HCT116 (cell line): ENCODE data around the gene GNGT1.

Experiments used
- EGR1 ChIP-seq: IDR thresholded peaks from 2 replicates; pipeline ENCODE4 v1.6.1; 2012; ENCODE audit warnings: low read depth
- EZH2phosphoT487 ChIP-seq: fragments of 200-600 bp; IDR thresholded peaks from 2 replicates; pipeline ENCODE4 v1.6.1; 2018; ENCODE audit warnings: antibody characterized with exemption, borderline replicate concordance
- POLR2A ChIP-seq: IDR thresholded peaks from 2 replicates; pipeline ENCODE4 v1.7.0; 2011; ENCODE audit warnings: borderline replicate concordance; ENCODE audit not compliant: insufficient read depth, insufficient read length; ENCODE audit errors: extremely low read depth
- SP1 ChIP-seq: IDR thresholded peaks from 2 replicates; pipeline ENCODE4 v1.6.1; 2012; ENCODE audit warnings: low read depth
- TCF7L2 ChIP-seq: IDR thresholded peaks from 2 replicates; pipeline ENCODE4 v1.7.0; 2011; ENCODE audit warnings: borderline replicate concordance, inconsistent platforms; ENCODE audit not compliant: insufficient read depth, insufficient read length; ENCODE audit errors: extremely low read depth
- ZFX ChIP-seq: fragments of 450-650 bp; IDR thresholded peaks from 2 replicates; pipeline ENCODE4 v1.6.1; 2017
- ZNF274 ChIP-seq: fragments of 200-500 bp; sonication (Bioruptor generic); IDR thresholded peaks from 2 replicates; pipeline ENCODE4 v1.6.1; 2014; ENCODE audit warnings: mild to moderate bottlenecking, low read depth, low read length, inconsistent platforms
- TF ChIP-seq, protein P1 (sequence below), 3 experiments: fragments of 200-600 bp in 1 of 3; sonication (generic) in 1 of 3; IDR thresholded peaks in 2 of 3; conservative IDR thresholded peaks in 1 of 3; 2 replicates each; pipeline ENCODE4 v1.5.1; 2012 to 2017; ENCODE audit warnings: low read depth in 2 of 3, low read length in 2 of 3, antibody characterized with exemption in 1 of 3, borderline replicate concordance in 1 of 3, control low read depth in 1 of 3, mild to moderate bottlenecking in 1 of 3, mixed read lengths in 1 of 3, mixed run types in 1 of 3, moderate library complexity in 1 of 3; ENCODE audit not compliant: insufficient read depth in 1 of 3
- TF ChIP-seq, protein P2 (sequence below): IDR thresholded peaks from 2 replicates; pipeline ENCODE4 v1.6.1; 2012

DNA sequence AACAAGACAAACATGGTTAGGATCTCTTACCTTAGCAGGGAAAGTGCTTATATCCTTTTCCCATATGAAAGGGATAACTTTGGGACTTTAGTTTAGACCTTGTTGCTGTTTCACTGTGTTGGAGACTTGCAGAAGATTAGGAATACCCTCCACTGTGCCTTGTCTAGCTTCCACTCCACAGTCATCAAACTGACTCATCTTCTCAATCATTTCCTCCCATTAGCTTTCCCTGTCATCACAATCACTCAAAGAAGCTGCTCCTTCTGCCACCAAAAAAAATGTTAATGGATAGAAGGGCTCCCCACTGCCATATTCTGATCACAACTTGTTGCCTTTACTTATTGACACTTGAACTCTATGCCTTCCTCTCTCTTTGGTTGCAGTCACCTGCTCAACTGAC is 31.9 kb downstream of the GNGT1 start:
- TF ChIP-seq, protein P1, sequence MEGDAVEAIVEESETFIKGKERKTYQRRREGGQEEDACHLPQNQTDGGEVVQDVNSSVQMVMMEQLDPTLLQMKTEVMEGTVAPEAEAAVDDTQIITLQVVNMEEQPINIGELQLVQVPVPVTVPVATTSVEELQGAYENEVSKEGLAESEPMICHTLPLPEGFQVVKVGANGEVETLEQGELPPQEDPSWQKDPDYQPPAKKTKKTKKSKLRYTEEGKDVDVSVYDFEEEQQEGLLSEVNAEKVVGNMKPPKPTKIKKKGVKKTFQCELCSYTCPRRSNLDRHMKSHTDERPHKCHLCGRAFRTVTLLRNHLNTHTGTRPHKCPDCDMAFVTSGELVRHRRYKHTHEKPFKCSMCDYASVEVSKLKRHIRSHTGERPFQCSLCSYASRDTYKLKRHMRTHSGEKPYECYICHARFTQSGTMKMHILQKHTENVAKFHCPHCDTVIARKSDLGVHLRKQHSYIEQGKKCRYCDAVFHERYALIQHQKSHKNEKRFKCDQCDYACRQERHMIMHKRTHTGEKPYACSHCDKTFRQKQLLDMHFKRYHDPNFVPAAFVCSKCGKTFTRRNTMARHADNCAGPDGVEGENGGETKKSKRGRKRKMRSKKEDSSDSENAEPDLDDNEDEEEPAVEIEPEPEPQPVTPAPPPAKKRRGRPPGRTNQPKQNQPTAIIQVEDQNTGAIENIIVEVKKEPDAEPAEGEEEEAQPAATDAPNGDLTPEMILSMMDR (IDR thresholded peaks at IDR 0.05 in 2 of 3, conservative IDR thresholded peaks at IDR 0.05 in 1 of 3; ENCODE audit: borderline replicate concordance in 1 of 3, insufficient read depth in 1 of 3, low read depth in 2 of 3, low read length in 2 of 3), result no peak
- no peak for TF ChIP-seq POLR2A
- TF ChIP-seq, protein P2, sequence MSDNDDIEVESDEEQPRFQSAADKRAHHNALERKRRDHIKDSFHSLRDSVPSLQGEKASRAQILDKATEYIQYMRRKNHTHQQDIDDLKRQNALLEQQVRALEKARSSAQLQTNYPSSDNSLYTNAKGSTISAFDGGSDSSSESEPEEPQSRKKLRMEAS, result no peak
- TF ChIP-seq ZNF274, result no peak
- TF ChIP-seq ZFX, result no peak
- TF ChIP-seq SP1, result no peak
- no peak for TF ChIP-seq EZH2phosphoT487
- TF ChIP-seq EGR1, result no peak
- no peak for TF ChIP-seq TCF7L2
